Natural killer cell (primary cell): ENCODE measurements around the gene TBL1XR1. TPM values are rescaled to one million over a fixed set of nuclear protein-coding genes. Genes with fewer than 3 reads are reported as not detected.
"Not testable (repeated sequence)": the region's sequence is repeated elsewhere in the genome, so short reads cannot be mapped to it uniquely, and the experiment has no call there.

Source experiments
- ATAC-seq, 3 donors: fragments of 150-1000 bp in 2 of 3; fragments of 200-7000 bp in 1 of 3; cut with Tn5 transposase; 1 replicate in 1 of 3; 2 replicates in 2 of 3; pipeline ENCODE4 v1.10.0; 2021; ENCODE audit warnings: mild to moderate bottlenecking in 2 of 3, moderate library complexity in 2 of 3
- DNase-seq, 2 donors: peaks; one replicate each; pipeline versions ENCODE4 v3.0.0 to v3.0.0-alpha.2; 2013 to 2021; ENCODE audit warnings: mixed read lengths in 1 of 2
- H3K27ac ChIP-seq: one replicate; pipeline ENCODE4 v1.5.1; 2013; ENCODE audit warnings: mild to moderate bottlenecking, low read length
- H3K27me3 ChIP-seq: one replicate; pipeline ENCODE4 v1.6.1; 2013; ENCODE audit warnings: low read length; ENCODE audit not compliant: control insufficient read depth, insufficient read depth
- H3K36me3 ChIP-seq: one replicate; pipeline ENCODE4 v1.6.1; 2013; ENCODE audit warnings: low read length; ENCODE audit not compliant: control insufficient read depth, insufficient read depth
- H3K4me1 ChIP-seq: one replicate; pipeline ENCODE4 v1.6.1; 2013; ENCODE audit warnings: low read length; ENCODE audit not compliant: control insufficient read depth, insufficient read depth
- H3K4me3 ChIP-seq: one replicate; pipeline ENCODE4 v1.5.1; 2013; ENCODE audit warnings: low read length
- H3K9me3 ChIP-seq: one replicate; pipeline ENCODE4 v1.6.1; 2013; ENCODE audit warnings: low read length; ENCODE audit not compliant: control insufficient read depth, insufficient read depth
- H3K27ac Mint-ChIP-seq, 2 donors: one replicate each; pipeline ENCODE4 v1.8.0; 2022; ENCODE audit warnings: mild to moderate bottlenecking in 2 of 2, mixed read lengths in 2 of 2, moderate library complexity in 1 of 2
- H3K27me3 Mint-ChIP-seq, 2 donors: one replicate each; pipeline ENCODE4 v1.8.0; 2022; ENCODE audit warnings: low read depth in 2 of 2, mixed read lengths in 2 of 2
- H3K36me3 Mint-ChIP-seq: one replicate; pipeline ENCODE4 v1.8.0; 2022; ENCODE audit warnings: mixed read lengths
- H3K4me1 Mint-ChIP-seq, 2 donors: one replicate each; pipeline ENCODE4 v1.8.0; 2022; ENCODE audit warnings: mixed read lengths in 2 of 2
- H3K4me3 Mint-ChIP-seq: one replicate; pipeline ENCODE4 v1.8.0; 2022; ENCODE audit warnings: mild to moderate bottlenecking, moderate library complexity, mixed read lengths
- H3K9me3 Mint-ChIP-seq, 2 donors: one replicate each; pipeline ENCODE4 v1.8.0; 2022; ENCODE audit warnings: mixed read lengths in 2 of 2
- CTCF ChIP-seq: fragments of 200-600 bp; IDR thresholded peaks from one replicate; pipeline ENCODE4 v1.8.0; 2022; ENCODE audit warnings: antibody characterized with exemption
- WGBS: methylation state at CpG from one replicate; pipeline ENCODE4 v1.1.7; 2013; ENCODE audit warnings: missing lambda C conversion rate; ENCODE audit not compliant: insufficient coverage; 5-methylcytosine and 5-hydroxymethylcytosine counted together
- intact Hi-C: fragments of 100-400 bp; cut with micrococcal nuclease; formaldehyde crosslinking; loops from one replicate; pipeline ENCODE4 v1.14.2; 2022
- total RNA-seq, 4 donors: library from RNA; stranded (reverse); fragments of 120-200 nt in 1 of 4; gene quantifications; one replicate each; pipeline versions ENCODE4 v1.2.3 to v1.2.4, GENCODE V29; 2013 to 2022

TBL1XR1 gene
- total RNA-seq, 3 donors from 2014 or later (not counting 1 experiment from before 2014, with no cell fraction given): 74.6 to 118 (median 81.7) TPM

GRCh38 chr3:177169936-177170722 lies 27.2 kb downstream of the TBL1XR1 start:
- Histone ChIP-seq H3K36me3 (no peaks in the 10 kb centered on the region), H3K27me3 (no peaks in the 10 kb centered on the region), H3K27ac (no peak overlapping the region), H3K9me3 (no peaks in the 10 kb centered on the region), H3K4me3 (no peak overlapping the region), H3K4me1 (peaks cover 8% of the 10 kb centered on the region)
- WGBS: 95% methylated on average over 2 of the region's 4 CpGs
- intact Hi-C loops: no loop called here
- Mint-ChIP-seq H3K4me3 (no peak overlapping the region), H3K36me3 (no peaks in the 10 kb centered on the region), H3K4me1 (peaks cover 65 to 66% of the 10 kb centered on the region in 2 donors), H3K27ac (peak overlapping the region; percentile 25 to 33), H3K27me3 (no peaks in the 10 kb centered on the region), H3K9me3 (no peaks in the 10 kb centered on the region)
- no peak for TF ChIP-seq CTCF
- ATAC-seq: no peak
- DNase-seq: no peak

GRCh38 chr3:177168431-177168830 lies 28.9 kb downstream of the TBL1XR1 start:
- Mint-ChIP-seq H3K4me3 (no peak overlapping the region), H3K27me3 (no peaks in the 10 kb centered on the region), H3K9me3 (no peaks in the 10 kb centered on the region), H3K27ac (no peak overlapping the region), H3K4me1 (peaks cover 65 to 68% of the 10 kb centered on the region in 2 donors), H3K36me3 (no peaks in the 10 kb centered on the region)
- Histone ChIP-seq H3K27ac (no peak overlapping the region), H3K27me3 (no peaks in the 10 kb centered on the region), H3K9me3 (no peaks in the 10 kb centered on the region), H3K36me3 (no peaks in the 10 kb centered on the region), H3K4me1 (peaks cover 5% of the 10 kb centered on the region), H3K4me3 (no peak overlapping the region)
- intact Hi-C loops: no loop called here
- ATAC-seq (no peak), DNase-seq (no peak)
- TF ChIP-seq CTCF: no peak
- 100% methylated on average over 2 of the region's 4 CpGs for WGBS

- Mint-ChIP-seq H3K9me3 (no peaks in the 10 kb centered on the region), H3K27me3 (no peaks in the 10 kb centered on the region), H3K36me3 (no peaks in the 10 kb centered on the region), H3K27ac (peak overlapping the region; percentile 60 to 77), H3K4me1 (peaks cover 54 to 62% of the 10 kb centered on the region in 2 donors), H3K4me3 (no peak overlapping the region)
- no peak overlapping the region for H3K4me3 ChIP-seq
- ATAC-seq (no peak), DNase-seq (no peak)
- intact Hi-C loops: no loop called here
- TF ChIP-seq CTCF: no peak
- no peaks in the 10 kb centered on the region for H3K9me3 ChIP-seq
- no peak overlapping the region for H3K27ac ChIP-seq
- no peaks in the 10 kb centered on the region for H3K27me3 ChIP-seq
- no peaks in the 10 kb centered on the region for H3K36me3 ChIP-seq
- 96% methylated on average over 4 of the region's 4 CpGs for WGBS
- H3K4me1 ChIP-seq: peaks cover 5% of the 10 kb centered on the region
These were observed 34.5 kb downstream of the TBL1XR1 start for GRCh38 chr3:177162742-177163141.

- H3K9me3 ChIP-seq, H3K4me3 ChIP-seq, H3K36me3 Mint-ChIP-seq, H3K4me3 Mint-ChIP-seq, intact Hi-C loops, H3K27me3 ChIP-seq, H3K27ac ChIP-seq, H3K4me1 ChIP-seq, DNase-seq, H3K9me3 Mint-ChIP-seq, H3K36me3 ChIP-seq, H3K27me3 Mint-ChIP-seq: not testable (repeated sequence)
- WGBS: 91% methylated on average over 2 of the region's 2 CpGs
- Mint-ChIP-seq H3K4me1 (peaks cover 52 to 59% of the 10 kb centered on the region in 2 donors), H3K27ac (peak overlapping the region; percentile 60 to 77)
- ATAC-seq: peak in 1 of 3 donors; percentile 29
These were observed 35.7 kb downstream of the TBL1XR1 start for GRCh38 chr3:177161603-177162002.
